Adipose tissue (tissue), 3 donors: Measurements from ENCODE around the gene SLC6A17. TPM values are rescaled to one million over a fixed set of nuclear protein-coding genes. Genes with fewer than 3 reads are reported as not detected.

ENCODE experiments used
- H3K27ac ChIP-seq: one replicate; pipeline ENCODE4 v1.5.1; 2013; ENCODE audit warnings: low read depth, low read length
- WGBS, 3 donors: extraction: QIAGEN DNeasy Blood & Tissue Kit; methylation state at CpG; one replicate each; pipeline ENCODE4 v1.1.7; 2013; 5-methylcytosine and 5-hydroxymethylcytosine counted together
- polyA plus RNA-seq, 3 donors: library from polyadenylated mRNA; stranded (reverse); fragments of 200-250 nt; gene quantifications; one replicate each; pipeline ENCODE4 v1.2.3, GENCODE V29; 2013
- donor health status: healthy with polysubstance abuse.
- donor health status: Bipolar disorder and iron deficiency.
- donor health status: healthy.

Gene SLC6A17
- polyA plus RNA-seq, 3 donors, result 0.36 to 0.91 TPM; not detected in 1

- 81 to 89% (median 86%) methylated on average over 8 of the region's 8 CpGs for WGBS, 3 donors
- H3K27ac ChIP-seq, result no peak overlapping the region
Observed at GRCh38 chr1:110192541-110192940, 42.2 kb downstream of the SLC6A17 start.

DNA sequence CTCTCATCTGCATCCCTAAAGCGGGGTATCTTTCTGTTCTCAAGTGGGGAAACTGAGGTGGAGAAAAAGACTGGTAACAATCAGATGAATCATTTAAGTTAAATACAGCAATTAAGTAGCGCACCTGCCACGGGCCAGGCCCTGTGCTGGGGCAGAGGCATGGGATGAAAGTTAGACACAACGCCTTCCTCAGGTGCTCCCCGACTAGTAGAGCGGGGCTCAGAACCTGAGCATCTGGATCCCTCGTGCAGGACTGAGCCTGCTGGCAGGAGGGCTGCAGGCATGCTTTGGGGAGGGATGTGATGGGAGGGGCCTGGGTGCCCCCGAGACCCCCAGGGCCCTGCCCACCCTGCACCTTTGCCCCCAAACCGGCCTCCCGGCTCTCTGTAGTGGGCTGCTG, 44.9 kb downstream of the SLC6A17 start:
- WGBS, 3 donors, result 82 to 88% (median 87%) methylated on average over 10 of the region's 10 CpGs
- H3K27ac ChIP-seq, result no peak overlapping the region

DNA sequence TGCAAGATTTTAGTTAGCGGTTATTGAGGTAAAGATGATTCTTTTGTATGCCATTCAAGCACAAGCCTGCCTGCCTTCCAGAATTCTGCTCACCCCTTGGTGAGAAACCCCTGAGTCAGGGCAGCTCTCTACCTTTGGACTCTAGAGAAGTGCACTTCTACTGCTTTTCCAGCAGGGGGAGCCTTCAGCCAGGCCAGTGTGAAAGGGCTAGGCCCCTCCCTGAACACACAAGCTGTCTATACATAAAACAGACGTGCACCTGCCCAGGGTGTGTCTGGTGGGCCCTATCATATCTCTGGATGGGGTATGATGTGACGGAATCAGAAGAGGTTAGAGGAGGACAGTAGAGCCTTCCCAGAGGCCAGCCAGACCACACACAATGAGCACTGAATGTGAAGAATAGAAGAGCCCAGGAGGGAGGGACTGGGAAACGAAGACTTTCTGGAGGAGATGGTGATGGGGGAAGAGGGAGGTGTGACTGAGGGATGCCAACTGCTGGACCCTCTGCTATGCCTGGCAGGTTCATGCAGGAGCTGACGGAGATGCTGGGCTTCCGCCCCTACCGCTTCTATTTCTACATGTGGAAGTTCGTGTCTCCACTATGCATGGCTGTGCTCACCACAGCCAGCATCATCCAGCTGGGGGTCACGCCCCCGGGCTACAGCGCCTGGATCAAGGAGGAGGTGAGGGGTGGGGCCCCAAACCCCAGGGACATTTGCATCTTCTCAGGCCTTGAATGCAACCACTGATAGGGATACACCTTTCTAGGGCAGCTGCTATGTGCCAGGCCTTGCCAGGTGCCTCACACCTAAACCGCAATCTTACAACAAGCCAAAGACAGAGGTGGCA, 46.8 kb downstream of the SLC6A17 start:
- WGBS, 3 donors, result 52 to 64% (median 61%) methylated on average over 12 of the region's 12 CpGs
- H3K27ac ChIP-seq, result no peak overlapping the region

DNA sequence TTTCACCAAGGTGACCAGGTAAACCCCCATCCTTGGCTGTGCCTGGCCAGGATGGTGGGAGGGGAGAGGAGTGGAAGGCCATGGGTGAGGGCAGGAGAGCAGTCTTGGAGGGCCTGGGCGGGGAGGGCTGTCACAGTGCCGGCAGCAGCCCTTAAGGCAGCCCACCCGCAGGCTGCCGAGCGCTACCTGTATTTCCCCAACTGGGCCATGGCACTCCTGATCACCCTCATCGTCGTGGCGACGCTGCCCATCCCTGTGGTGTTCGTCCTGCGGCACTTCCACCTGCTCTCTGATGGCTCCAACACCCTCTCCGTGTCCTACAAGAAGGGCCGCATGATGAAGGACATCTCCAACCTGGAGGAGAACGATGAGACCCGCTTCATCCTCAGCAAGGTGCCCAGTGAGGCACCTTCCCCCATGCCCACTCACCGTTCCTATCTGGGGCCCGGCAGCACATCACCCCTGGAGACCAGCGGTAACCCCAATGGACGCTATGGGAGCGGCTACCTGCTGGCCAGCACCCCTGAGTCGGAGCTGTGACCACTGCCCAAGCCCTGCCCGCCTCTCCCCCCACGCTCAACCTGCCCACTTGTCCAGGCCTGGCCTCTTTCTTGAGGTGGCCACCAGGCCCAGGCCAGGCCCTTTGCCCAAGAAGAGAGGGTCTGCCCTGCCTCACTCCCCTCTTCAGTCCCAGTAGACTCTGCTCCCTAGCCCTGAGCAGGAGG, 47.8 kb downstream of the SLC6A17 start:
- 93 to 95% (median 94%) methylated on average over 20 to 23 of the region's 23 CpGs for WGBS, 3 donors
- no peak overlapping the region for H3K27ac ChIP-seq

DNA sequence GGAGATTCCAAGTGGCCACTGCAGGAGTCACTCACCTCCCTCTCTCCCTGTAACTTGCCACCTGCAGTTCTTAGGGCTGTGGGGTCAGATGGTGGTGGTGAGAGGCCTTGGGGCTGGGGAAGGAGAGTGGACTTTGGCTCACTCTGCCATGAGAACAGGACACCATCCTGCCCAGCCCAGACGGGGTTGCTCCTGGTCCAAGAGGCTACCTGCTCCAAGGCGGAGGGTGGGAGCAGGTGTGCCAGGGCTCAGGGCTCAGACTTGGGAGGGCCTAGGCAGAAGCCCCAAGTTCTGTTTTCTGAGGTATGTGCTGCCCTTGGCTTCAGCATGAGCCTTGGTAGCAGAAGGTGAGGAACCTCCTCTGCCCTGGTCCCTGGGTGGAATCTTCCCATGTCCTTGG, 48.5 kb downstream of the SLC6A17 start:
- no peak overlapping the region for H3K27ac ChIP-seq
- 92 to 96% (median 93%) methylated on average over 2 of the region's 2 CpGs for WGBS, 3 donors

GRCh38 chr1:110200190-110200589, 49.9 kb downstream of the SLC6A17 start:
- WGBS, 3 donors, result 22 to 25% (median 24%) methylated on average over 2 of the region's 2 CpGs
- H3K27ac ChIP-seq, result no peak overlapping the region

DNA sequence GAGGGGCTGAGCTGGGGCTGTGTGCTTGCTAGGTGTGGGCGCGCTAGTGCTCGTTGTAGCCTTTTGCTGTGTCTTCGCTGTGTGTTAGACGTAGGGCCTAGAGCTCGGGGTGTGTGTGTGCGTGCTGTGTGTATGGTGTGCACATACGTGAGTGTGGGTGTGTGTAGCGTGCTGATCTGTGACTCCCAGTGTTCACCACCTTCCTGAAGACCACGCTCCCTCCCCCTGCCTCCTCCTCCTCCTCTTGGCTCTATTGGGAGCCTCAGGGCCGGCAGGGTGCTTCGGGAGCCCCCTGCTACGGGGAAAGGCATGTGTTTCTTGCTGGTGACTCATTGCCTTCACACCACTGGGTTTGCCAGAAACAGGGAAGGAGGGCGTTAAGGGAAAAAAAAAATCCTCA, 50.4 kb downstream of the SLC6A17 start:
- 66 to 74% (median 71%) methylated on average over 14 of the region's 14 CpGs for WGBS, 3 donors
- no peak overlapping the region for H3K27ac ChIP-seq

DNA sequence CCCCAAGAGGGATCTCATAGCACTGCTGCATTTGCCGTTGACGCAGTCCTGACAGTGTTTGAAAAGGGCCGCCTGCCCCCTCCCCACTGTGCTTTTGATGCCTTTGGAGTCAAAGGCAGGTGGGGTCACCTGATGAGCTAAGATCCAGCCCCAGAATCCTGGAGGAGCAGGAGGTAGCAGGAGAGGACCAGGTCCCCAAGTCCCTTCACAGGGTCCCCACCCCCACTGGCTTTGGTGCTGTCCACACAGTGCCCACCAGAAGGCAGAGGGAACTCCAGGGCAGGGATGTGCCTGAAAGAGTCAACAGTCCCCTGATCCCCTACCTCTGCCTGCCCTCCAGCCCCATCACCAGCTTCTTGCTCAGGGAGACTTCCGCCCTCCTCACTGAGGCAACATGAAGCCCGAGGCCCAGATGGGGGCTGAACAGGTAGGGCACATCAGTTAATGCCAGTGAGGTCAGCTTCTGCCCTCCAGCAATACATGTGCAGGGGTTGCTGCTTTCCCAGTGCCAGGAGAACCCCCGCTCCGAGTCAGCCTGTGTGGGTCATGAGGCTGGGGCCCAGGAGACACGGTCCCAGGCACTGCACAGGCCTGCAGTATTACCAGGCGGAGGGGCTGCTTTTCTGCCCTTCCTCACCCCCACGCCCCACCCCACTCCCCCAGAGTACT, 51.0 kb downstream of the SLC6A17 start:
- no peak overlapping the region for H3K27ac ChIP-seq
- 83 to 86% (median 85%) methylated on average over 10 of the region's 10 CpGs for WGBS, 3 donors

DNA sequence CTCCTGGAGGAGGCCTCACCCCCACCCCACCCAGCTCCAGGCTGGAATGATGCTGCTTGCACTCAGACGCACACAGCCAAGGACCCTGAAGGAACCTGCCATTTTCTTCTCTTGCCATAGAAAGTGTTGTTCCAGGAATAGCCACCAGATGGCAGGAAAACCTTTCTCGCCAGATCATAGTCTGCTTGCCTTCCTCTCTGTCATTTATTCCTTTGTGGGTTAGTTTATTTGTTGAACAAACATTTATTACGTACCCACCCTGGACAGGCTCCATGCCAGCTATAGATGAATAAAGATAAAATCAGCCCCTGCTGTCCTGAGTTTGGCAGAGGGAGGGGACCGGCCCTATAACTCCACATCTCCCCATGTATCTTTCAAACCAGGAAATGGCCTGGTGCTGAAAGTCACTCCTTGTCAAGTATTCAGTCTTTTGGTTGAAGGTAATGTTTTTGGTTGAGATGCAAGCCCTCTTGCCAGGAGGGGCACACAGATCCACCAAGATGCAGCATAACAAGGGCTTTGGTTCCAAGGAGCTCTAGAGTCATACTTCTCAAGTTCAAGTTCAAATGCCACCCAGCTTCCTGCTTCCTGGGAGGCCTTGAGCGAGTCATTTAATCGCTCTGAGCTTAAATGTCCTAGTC, 52.8 kb downstream of the SLC6A17 start:
- no peak overlapping the region for H3K27ac ChIP-seq
- 25 to 31% (median 31%) methylated on average over 6 of the region's 6 CpGs for WGBS, 3 donors

DNA sequence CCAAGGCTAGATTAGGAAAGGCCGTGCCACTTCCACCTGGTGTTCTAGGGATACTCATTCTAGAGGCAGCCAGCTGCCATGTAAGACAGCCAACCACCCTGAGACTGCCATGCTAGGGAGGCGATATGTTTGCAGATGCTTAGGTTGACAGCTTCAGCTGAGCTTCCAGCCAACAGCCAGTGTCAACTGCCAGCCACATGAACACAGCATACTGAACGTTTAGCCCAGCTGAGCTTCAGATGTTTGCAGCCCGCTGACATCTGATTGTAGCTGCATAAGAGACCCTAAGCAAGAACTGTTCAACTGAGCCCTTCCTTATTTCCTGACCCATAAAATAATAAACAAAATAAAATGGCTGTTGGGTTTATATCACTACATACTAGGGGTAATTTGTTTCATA, 54.9 kb downstream of the SLC6A17 start:
- H3K27ac ChIP-seq, result no peak overlapping the region
- 80 to 94% (median 90%) methylated on average over 4 of the region's 4 CpGs for WGBS, 3 donors

GRCh38 chr1:110205591-110206155, 55.4 kb downstream of the SLC6A17 start:
- WGBS, 3 donors, result 81 to 87% (median 84%) methylated on average over 6 of the region's 6 CpGs
- no peak overlapping the region for H3K27ac ChIP-seq

- 82 to 88% (median 86%) methylated on average over 11 of the region's 11 CpGs for WGBS, 3 donors
- no peak overlapping the region for H3K27ac ChIP-seq
Observed at GRCh38 chr1:110206261-110206920, 56.1 kb downstream of the SLC6A17 start.

DNA sequence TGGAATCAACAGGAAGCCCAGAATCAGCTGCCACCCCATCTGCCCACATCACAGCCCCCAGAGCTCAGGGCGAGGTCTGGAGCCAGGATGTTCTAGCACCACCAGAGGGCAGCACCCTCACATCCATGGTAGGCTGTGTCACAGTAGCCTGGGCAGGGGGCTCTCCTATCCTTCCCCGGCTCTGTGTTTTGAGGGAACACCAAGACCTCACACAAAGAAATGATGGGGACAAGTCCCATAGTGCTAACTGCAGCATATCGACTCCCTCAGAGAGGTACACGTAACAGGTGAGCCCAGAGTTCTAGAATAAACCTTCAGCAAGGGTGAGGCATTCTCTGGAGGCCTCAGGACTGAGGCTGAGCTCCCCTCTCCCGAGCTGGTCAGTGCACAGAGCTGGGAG, 57.5 kb downstream of the SLC6A17 start:
- WGBS, 3 donors, result 22 to 27% (median 27%) methylated on average over 5 of the region's 5 CpGs
- no peak overlapping the region for H3K27ac ChIP-seq

DNA sequence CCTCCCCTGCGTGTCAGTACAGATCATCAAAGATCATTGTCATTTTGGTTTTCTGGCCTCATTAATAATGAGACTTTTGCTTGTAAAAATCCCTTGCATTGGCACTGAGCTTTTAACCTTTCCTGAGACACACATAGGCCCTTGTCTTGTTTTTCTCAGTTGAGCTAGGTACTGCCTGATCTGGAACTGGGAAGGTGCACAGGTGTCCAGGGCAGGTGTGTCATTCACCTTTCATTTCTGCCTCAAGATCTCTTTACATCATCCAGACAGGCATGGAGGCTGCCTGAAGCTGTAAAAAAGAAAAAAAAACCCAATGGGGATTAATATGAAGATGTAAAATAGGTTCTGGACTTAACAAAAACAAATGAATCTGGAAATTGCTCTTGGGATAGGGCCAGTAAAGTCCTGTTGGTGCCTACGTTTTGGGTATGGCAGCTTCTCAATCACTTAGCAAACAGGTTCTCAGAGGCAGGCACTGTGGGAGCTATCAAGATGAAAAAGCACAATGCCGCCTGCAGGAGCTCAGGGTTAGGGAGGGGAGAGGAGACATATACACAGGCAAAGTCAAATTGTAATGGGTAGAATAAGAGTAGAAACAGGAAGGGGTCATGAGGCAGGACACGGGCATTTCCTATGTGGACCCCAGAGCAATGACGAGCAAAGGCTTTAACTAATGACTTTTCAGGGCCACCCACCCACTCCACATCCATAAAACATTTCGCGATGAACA, 58.8 kb downstream of the SLC6A17 start:
- no peak overlapping the region for H3K27ac ChIP-seq
- WGBS, 3 donors, result 15 to 64% (median 54%) methylated on average over 7 of the region's 7 CpGs

DNA sequence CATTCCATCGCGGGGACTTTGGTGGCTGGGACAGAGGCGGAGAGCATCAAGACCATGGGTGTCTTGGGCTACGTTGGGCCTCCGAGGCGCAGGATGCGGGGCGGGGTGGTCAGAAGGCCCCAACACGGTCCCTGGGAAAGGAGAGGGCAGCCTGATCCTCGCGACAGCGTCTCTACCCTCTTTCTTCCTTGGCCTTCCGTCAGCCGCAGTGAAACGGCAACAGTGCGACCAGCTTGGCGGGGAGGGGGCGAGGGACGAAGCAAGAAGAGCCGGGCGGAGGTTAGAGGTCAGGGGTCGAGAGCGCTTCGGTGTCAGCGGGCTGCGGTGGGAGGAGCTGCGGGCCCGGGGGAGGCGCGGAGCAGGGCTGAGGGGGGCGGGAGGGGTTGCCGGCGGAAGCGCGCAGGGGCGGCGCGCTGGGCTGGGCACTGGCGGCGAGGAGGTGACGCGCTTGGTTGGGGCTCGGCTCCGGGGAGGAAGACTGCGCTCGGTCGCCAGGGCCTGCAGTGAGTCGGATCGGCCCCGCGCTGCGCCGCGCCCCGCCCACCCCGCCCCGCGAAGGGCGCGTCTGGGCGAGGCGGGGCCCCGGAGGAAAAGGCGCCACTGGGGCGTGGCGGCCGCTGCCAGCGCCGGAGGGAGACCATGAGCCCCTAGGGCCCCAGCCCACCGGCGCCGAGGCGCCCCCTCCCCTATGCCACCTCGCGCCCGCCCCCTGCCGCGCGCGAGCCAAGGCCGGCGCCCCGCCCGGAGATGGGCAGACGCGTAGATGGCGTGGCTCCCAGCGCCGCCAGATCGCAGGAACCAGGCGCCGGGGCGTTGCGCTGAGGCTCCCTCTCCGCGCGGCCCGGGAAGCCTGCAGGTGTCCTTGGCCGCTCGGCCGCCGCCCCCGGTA, 59.7 kb downstream of the SLC6A17 start, which contains the start of gene KCNC4:
KCNC4 (plus strand) TSS at position 600 of the 889 bp plus-strand sequence. CDS start 1,186 bp downstream, outside the sequence.
- 3 to 4% (median 3%) methylated on average over 40 to 98 of the region's 103 CpGs for WGBS, 3 donors
- H3K27ac ChIP-seq, result no peak within 1 kb of the TSS
